Mucosa of gallbladder (tissue), 1 donor: ENCODE data around the gene BUD23. TPM values are rescaled to one million over a fixed set of nuclear protein-coding genes. Genes with fewer than 3 reads are reported as not detected.
A peak's percentile ranks its signal among the peaks of the same experiment; 100 is the strongest.
"Not testable (repeated sequence)": the region's sequence is repeated elsewhere in the genome, so short reads cannot be mapped to it uniquely, and the experiment has no call there.

Source experiments
- DNase-seq: peaks from one replicate; pipeline ENCODE4 v3.0.0-alpha.2; 2020; ENCODE audit warnings: low spot score
- total RNA-seq: library from RNA; stranded (reverse); gene quantifications from one replicate; pipeline ENCODE4 v1.2.1, GENCODE V29; 2021
- donor health status: DM: no; HTN: no; CAD: no.

The BUD23 gene
- total RNA-seq, 1 donor from 2014 or later = 57.6 TPM

DNA sequence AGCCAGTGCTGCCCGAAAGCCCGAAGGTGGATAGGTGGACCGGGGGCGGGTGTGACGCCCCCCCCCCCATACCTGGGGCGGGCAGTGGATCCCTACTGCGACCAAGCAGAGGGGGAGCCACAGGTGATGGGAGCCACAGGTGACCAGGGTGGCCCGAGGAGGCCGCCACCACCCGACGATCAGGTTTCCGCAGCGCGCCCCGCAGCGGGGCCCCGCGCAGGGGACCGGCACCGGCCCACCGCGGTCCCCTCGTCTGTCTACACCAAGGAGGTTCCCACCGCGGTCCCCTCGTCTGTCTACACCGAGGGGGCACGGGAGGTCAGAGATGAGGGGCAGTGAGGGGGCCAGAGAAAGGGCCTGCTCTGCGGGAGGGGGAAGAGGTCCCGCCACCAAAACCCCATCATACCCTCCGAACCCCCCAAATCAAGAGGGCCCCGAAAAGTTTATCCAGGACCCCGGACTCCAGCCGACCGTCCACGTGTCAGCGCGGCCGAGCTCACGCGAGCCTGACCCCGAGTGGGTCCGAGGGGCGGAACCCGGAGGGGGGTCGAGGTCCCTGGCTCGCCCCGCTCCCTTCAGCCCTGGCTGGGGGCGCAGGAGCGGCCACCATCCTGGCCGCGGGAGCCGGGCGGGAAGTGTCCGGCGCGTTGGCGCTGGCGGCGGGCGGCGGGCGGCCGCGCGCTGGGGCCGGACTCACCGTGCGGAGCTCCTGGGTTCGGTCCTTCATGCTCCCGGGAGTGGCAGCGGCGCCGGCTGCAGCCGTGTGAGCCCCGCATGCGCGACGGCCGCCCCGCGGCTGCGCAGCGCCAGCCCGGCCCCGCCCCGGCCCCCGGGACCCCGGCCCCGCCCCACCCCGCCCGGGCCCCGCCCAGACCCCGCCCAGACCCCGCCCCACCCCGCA, 35.8 kb downstream of the BUD23 start, which contains the start of gene STX1A:
Gene STX1A (minus strand): TSS at position 765 of the 901 bp plus-strand sequence. CDS start 38 bp downstream, at position 727.
- DNase-seq = peak; percentile 68

DNA sequence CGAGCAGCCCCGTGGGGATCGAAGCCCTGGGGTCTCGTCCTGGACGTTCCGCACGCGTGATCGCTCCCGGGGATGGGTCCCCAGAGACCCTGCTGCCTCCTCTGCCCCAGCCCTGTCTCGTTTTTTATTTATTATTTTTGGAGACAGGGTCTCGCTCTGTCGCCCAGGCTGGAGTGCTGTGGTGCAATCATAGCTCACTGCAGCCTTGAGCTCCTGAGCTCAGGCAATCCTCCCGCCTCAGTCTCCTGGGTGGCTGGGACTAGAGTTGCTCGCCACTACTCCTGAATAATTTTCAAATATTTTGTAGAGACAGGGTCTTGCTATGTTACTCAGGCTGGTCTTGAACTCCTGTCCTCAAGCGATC, 36.4 kb downstream of the BUD23 start:
- DNase-seq = no peak

DNA sequence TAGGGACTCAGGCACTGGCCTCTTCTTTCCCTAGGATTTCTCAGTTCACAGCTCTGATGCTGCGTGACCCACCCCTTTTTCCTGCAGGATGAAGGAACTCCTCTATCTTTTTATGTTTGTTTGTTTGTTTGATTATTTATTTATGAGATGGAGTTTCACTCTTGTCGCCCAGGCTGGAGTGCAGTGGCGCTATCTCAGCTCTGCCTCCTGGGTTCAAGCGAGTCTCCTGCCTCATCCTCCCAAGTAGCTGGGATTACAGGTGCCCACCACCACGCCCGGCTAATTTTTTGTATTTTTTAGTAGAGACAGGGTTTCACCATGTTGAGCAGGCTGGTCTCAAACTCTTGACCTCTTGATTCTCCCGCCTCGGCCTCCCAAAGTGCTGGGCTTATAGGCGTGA, 37.0 kb downstream of the BUD23 start:
- DNase-seq = not testable (repeated sequence)

DNA sequence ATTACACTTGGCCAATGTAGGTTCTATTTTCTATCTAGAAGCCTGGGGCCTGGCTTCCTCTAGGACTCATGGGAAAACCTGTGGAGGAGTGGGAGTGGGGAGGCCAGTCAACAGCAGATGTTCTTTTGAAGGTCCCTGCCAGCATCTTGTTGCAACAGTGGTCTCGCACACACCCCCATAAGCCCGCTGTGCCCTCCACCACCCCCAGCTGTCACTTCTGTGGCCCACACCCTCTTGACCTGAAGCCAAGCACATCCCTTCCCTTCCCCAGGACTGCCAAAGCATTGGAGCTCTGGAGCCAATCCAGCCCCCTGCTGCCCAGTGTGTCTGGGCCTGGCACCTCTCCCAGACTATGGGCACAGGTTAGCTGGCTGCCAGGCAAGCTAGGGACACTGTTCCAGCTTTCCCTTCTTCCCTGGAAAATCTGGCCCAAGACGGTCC, 38.0 kb downstream of the BUD23 start:
- DNase-seq = peak; percentile 77

DNA sequence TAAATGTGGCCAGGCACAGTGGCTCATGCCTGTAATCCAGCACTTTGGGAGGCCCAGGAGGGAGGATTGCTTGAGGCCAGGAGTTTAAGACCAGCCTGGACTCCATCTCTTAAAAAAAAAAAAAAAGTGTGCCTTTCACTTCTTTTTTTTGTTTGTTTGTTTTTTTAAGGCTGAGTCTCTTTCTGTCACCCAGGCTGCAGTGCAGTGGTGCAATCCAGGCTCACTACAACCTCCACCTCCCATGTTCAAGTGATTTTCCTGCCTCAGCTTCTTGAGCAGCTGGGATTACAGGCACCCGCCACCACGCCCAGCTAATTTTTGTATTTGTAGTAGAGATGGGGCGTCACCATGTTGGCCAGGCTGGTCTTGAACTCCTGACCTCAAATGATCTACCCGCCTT, 38.8 kb downstream of the BUD23 start:
- DNase-seq = not testable (repeated sequence)

DNA sequence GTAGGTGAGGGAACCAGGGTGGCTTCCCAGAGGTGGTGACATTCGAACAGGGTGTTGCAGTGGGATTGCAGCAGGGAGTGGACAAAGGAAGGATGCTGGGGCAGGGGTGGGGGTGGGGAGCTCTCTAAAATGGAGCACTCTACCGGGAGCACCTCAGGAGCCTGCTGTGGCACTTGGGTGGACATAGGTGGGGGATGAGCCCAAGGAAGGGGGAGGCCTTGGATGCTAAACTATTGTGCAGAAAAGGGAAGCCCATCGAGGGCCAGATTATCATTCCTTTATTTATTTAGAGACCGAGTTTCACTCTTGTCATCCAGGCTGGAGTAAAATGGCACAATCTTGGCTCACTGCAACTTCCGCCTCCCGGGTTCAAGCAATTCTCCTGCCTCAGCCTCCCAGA, 39.4 kb downstream of the BUD23 start:
- no peak for DNase-seq

DNA sequence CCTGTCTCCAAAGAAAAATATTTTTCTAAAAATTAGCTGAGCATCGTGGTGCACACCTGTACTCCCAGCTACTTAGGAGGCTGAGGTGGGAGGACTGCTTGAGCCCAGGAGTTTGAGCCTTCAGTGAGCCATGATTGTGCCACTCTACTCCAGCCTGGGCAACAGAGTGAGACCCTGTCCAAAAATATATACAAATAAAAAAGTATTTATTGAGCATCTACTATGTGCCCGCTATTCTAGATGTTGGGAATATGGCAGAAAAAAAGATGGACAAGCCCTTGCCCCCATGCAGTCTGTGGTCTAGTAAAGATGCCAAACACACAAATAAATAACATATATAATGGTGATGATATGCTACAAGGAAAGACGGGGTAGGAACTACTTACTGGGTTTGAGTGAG, 40.4 kb downstream of the BUD23 start:
- no peak for DNase-seq

DNA sequence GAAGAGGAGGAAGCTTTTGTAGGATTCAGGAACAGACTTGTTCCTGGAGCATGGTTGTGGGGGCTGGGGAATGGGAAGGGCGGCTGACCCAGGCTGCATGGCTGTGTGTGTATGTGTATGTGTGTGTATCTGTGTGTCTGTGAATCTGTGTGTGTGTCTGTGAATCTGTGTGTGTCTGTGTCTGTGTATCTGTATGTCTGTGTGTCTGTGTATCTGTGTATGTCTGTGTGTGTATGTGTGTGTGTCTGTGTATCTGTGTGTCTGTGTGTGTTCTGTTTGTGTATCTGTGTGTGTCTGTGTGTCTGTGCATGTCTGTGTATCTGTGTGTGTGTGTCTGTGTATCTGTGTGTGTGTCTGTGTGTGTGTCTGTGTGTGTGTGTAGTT, 42.7 kb downstream of the BUD23 start:
- DNase-seq = no peak

DNA sequence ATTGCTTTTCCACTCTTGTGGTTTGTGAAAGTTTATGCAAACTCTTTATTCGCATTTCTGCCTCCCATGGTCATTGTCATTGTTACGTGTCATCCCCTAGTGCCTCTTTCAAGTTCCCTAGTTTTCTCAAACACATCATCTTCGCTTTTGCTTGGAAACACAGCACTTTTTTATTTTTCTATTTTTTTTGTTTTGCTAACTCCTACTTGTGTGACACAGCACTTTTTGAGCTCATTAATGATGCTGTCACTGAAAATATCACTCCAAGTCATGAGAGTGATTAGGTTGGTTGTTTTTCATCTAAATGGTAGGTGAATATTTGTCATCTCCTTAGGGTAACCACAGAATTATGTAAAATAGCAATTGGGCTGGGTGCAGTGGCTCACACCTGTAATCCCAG, 44.6 kb downstream of the BUD23 start:
- DNase-seq = no peak

DNA sequence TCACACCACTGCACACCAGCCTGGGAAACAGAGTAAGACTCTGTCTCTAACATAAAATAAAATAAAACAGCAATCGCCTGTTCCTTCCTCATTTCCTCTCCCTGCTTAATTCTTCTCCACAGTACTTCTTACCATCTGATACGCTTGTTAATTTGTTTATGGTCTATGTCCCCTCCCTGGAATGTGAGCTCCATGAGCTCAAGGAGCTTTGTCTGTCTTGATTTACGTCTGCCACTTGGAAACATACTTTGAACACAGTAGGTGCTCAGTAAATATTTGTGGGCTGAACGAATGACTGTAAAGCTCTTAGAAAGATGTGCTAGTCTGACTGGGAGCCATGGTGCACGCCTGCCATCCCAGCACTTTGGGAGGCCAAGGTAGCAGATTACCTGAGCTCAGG, 45.2 kb downstream of the BUD23 start:
- DNase-seq = no peak

DNA sequence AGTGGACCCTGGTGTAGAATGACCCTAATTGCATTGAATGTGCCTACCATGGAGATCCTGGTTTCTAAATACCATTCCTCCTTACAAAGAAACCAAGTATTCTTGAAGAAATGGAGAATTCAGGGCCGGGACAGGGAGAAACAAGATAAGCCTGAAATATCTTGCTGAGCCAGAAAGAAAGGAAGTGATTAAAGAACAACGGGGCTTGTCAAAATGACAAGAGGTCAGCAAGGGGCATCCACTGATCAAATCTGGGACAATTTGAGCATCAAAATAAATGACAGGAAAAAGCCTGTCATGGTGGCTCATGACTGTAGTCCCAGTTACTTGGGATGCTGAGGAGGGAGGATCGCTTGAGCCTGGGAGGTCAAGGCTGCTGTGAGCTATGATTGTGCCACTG, 47.1 kb downstream of the BUD23 start:
- no peak for DNase-seq

DNA sequence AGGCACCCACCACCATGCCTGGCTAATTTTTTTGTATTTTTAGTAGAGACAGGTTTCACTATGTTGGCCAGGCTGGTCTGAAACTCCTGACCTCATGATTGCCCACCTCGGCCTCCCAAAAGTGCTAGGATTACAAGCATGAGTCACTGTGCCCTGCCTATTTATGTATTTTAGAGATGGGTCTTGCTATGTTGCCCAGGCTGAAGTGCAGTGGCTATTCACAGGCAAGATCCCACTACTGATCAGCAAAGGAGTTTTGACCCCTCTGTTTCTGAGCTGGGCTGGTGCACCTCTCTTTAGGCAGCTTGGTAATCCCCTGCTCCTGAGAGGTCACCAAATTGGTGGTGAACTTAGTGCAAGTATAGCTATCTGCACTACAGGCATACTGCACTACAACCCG, 49.0 kb downstream of the BUD23 start:
- no peak for DNase-seq

DNA sequence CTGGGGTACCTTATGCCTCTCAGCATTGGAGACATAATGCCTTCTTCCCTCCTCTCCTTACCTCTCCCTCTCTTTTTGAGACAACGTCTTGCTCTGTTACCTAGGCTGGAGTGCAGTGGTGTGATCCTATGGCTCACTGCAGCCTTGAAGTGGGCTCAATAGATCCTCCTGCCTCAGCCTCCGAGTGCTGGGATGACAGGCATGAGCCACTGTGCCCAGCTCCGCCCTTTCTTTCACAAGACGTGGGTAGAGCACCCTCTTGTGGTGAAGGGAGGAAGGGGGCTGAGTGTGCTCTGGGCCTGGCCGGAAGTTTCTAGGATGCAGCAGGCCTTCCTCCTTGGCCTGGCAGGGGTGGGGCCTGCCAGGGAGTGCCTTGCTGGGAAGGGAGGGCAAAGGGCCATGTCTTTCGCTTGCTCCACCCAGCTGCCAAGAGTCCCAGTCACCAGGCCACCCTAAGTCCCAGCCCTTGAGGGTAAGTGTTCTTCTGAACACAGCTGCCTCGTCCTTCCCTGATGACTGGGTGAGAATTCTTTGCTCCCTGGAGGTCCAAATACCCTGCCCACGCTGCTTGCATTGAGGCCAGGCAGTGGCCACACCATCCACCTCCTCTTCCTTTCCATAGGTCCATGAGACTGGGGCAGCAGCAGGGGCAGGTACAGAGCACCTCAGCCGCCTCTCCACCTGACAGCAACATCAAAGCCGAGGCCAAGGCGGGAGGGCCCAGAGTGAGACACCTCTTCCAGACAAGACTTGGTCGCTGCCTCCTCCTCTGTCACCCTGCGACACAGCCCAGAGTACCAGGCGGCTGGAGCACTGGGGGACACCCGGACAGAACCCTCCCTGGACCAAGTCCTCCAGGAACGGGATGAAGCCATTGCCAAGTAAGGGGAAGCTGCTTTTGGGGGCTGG, 51.5 kb downstream of the BUD23 start:
- peak; percentile 91 for DNase-seq

DNA sequence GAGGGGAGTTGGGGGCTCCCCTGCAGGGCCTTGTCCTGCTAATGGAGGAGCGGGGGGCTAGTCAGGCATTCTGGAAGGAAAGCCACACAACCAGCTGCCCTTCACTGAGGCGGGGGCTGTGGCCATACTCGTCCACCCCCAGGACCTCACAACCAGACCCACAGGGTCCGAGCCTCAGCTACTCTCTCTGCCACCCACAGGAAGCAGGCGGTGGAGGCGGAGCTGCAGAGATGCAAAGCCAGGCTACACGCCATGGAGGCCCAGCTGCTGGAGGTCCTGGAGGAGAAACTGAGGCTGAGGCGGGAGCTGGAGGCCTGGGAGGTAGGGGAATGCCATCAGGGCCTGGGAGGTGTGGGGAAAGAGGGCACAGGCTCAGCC, 52.1 kb downstream of the BUD23 start:
- DNase-seq = no peak

DNA sequence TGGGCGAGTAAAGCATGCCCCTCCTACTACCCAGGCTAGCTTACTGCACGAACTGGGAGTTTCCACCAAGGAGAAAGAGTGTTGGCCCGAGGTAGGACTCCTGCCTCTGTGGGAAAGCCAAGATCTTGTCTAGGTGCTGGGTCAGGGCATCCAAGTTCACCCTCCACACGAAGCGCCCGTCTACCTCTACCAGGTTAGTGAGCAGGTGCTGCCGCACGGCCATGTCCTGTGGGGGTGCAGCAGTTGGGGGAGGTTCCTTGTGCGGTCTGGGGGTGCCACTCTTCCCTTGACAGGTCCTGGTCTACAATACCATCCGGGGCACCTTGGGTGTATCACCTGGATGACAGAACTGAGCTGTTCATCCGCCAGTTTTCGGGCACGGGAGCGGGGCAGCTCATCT, 53.5 kb downstream of the BUD23 start:
- DNase-seq = no peak

DNA sequence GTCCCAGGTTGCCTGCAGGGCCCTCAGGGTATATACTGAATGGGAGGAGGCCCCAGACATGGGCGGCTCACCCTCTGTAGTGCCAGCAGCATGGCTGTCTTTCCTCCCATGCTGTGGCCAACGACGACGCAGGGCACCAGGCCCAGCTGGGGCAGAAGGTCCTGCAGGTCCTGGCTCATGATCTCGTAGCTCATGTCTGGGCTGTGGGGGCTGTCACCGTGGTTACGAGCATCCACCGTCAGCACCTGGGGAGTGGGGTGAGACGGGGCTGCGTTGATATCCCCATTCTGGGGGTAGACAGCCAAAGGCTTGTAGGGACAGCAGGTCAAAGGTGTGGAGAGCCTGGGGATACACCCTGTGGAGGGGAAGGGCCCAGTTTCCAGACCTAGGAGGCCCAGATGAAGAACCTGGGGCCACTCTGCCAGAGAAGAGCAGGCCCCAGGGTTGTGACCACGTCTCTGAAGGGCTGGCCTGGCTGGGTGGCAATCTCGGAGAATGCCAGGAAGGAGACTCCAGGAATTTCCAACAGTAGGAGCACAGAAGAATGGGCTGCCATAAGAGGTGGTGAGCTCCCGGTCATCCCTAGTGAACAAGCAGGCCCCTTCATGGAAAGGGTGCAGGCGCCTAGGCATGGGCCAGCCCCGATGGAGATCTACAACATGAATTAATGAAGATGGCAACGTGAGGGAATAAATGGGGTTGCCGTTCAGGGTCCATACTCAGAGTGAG, 54.3 kb downstream of the BUD23 start:
- no peak for DNase-seq

DNA sequence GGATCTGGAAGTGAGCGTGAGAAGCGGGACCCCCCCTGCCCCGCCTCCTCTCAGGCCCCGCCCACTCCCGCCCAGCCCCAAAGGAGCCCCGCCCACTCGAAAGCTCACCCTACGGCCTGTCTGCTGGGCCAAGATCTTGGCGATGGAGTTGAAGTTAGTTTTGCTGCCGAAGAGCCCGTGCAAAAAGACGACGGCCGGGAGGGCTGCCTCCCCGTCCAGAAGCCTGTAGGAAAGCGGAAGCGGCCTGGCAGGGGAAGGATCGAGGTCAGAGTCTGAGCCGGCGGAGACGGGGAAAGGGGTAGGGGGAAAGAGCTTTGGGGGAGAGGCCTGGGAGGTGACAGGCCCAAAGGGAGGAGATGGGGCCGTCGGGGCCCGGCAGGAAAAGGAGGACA, 54.8 kb downstream of the BUD23 start:
- DNase-seq = no peak

DNA sequence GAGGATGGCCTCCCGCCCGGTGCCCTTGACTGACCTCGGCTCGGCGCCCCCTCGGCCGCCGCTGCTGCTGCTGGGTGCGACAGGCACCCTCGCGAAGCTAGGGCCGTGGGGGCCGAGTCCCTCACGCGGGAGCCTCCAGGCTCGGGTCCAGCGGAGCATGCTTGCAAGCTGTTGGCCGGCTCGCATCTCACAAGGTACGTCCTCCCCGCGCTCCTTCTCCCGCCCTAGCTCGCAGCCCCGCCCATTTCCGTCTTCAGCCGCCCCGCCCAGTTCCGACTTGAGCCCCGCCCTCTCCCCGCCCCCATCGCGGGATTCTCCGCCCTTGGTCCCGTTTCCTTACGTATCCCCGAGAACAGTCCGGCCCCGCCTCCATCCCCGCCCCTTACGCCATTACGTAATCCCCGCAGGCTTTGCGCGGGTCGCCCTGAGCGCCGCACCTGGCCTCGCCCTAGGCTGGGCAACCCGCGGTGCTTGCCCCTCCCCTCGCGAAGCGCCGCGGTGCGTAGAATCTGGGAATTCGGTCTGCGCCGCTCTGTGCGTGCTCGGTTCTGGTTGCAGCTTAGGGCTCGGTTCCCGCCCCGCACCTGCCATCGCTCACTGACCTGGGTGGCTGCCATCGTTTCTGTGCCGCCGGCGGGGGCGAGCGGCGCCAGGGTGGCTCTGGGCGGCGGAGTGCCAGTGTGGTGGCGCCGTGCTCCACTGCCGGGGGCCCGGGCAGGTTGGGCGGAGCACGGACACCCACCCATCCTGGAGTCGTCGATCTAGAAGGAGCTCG, 55.4 kb downstream of the BUD23 start, which contains the start of gene ABHD11:
Gene ABHD11 (minus strand): TSS at position 191 of the 775 bp plus-strand sequence. CDS start 32 bp downstream, at position 159.
- peak; percentile 99 for DNase-seq

DNA sequence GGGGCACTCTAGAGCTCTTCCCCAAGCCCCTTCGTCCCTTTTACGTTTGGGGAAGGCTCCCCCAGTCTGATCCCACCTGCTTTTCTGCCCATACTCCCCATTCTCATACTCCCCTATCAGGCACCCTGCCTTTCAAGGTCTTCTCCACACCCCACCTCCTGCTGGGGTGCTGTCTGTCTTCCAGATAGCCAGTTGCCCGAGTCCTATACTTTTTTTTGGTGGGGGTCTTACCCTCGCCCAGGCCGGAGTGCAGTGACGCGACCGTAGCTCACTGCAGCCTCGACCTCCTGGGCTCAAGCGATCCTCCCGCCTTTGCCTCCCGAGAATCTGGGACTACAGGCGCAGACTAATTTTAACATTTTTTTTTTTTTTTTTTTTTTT, 56.0 kb downstream of the BUD23 start:
- no peak for DNase-seq

DNA sequence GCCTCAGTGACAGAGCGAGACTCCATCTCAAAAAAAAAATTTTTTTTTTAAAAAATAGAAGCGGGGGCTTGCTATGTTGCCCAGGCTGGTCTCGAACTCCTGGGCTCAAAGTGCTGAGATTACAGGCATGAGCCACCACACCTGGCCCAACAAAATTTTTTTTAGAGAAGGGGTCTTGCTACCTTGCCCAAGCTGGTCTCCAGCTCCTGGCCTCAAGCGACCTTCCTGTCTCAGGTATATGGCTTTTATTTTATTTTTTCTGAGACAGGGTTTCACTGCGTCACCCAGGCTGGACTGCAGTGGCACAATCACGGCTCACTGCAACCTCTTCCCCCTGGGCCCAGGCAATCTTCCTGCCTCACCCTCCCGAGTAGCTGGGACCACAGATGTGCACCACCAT, 56.8 kb downstream of the BUD23 start:
- DNase-seq = no peak

DNA sequence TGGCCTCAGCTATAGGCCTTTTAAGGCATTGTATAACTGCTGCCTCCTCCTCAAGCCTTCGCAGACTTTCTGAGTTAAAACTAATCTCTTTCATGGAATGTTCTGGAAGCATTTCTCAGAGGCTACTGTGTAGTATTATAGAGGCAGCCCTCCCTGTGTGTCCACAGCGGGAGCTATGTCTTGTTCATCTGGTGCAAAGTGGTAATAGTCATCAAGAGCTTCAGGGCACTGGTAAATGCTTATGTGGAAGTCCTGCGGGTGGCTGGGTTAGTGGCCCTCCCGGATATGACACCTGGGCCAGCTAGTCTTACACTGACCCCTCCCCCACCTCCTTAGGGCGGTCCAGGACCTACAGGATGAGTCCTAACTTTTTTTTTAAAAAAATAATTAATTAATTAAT, 57.4 kb downstream of the BUD23 start:
- DNase-seq = no peak
